GM21526 (cell line): ENCODE results near the gene LDLRAD4.

Experiments
- ATAC-seq: cut with Tn5 transposase; IDR thresholded peaks from one replicate; pipeline ENCODE4 v1.9.1; 2021; ENCODE audit warnings: moderate library complexity; ENCODE audit not compliant: unreplicated experiment, low FRiP score

LDLRAD4 gene

DNA sequence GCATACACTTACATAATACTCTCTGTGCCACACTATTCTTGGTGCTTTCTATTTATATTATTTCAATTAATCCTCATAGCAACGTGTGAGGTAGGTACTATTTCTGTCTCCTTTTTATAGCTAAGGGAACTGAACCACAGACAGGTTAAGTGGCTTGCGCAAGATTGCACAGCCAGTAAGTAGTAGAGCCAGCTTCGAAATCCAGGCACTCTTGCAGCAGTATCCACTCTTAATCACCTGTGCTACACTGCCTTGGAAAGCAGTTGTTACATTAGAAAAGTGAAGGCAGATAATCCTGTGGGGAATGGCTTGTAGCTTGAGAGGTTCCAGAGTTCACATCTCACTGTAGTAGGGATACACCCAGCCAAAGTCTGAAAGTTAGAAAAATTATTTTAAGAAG lies 198.3 kb downstream of the LDLRAD4 start:
- no peak for ATAC-seq

DNA sequence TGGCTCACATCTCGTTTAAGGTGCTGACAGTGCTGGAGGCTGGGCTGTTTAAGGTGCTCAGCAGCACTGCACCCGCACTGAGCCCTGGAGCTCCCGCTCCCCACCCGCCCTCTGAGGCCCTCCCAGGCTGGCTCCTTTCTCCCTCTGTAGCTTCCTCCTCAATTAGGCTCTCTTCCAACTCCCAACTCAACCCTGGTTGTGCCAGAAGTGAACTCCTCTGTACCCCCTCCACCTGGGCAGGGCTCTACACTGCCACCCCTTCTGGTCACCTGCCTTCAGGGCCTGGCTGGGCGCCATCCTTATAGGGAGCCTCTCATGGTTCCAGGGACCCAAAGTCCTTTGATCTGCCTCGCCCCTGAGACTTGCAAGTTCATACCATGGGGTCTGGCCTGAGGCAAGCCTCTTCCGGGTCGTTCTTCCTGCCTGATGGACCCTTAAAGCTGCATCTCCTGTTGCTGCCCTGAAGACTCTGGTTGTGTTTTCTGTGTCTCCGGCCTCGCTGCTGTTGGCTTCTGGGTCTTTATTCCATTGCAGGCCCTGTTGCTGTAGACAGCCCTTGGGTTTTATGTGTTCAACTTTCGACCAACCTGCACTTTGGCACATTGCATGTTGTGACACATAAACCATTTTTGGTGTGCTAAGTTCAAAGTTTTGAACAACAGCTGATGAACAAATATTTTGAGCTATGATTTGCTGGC lies 199.6 kb downstream of the LDLRAD4 start:
- ATAC-seq: no peak

DNA sequence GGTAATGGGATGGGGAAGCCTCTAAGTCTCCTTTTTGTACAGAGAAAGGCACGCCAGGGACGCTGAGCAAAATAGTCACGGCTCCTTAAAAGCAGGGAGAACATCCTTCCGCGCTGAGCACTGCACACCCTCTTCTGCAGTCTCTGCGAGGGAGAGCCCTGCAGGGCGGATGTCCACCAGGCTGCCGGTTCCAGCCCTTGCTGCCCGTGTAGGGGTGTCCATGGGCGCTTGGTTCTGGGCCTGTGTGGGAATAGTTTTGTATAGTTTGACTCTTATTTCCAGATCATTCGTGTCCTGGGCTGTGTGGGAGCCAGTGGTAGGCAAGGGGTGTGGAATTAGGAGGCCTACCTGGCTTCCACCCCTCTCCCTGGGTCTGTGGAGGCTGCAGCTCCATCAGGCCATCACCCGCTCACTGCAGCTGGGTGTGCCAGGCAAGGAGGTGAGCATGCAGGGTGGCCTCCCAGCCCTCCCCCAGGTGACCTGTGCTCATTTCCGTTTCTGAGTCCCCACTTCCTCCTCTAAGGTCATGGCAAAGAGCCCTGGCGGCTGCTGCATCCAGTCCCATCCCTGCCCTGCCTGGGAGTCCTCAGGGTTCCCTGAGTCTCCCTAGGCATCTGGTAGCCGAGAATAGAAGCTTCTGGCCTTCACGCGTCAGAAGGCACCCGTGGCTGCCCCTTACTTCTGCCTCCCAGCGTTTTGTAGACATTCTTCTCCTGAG lies 202.6 kb downstream of the LDLRAD4 start:
- ATAC-seq: no peak

DNA sequence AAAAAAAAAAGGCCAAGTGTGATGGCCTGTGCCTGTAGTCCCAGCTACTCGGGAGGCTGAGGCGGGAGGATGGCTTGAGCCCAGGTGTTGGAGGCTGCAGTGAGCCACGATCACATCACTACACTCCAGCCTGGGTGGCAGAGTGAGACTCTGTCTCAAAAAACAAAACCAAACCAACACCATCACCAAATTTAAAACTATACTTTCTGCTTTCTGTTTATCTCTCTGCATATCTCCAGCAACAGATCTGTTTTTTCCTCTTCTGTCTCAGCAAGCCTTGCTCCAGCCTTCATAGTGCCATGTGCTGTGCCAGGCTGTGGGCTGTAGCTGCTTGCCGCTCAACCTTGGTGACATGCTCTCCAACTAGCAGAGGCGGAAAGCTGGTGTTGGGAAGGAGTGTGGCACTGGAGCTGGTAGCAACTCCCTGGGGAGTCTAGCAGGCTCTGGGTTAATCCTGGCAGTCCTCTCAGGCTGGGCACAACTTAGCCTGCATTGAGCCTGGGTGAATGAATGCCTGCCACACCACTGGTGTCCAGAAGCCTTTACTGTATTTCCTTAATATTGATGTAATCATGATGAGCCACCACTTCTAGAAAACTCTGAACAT lies 204.1 kb downstream of the LDLRAD4 start:
- ATAC-seq: no peak

DNA sequence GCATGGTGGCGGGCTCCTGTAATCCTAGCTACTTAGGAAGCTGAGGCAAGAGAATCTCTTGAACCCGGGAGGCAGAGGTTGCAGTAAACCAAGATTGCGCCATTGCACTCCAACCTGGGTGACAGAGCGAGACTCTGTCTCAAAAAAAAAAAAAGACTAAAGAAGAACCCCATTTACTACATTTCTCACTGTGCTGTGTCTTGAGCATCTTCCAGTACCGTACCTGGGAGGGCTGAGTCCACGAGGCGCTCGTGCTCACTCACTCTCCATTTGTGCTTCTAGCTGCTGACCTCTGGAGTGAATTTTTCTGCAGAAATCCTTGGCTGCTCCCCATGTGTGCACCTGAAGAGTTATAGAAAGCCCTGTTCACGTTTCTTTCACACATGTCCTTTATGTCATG lies 204.8 kb downstream of the LDLRAD4 start:
- ATAC-seq: no peak

DNA sequence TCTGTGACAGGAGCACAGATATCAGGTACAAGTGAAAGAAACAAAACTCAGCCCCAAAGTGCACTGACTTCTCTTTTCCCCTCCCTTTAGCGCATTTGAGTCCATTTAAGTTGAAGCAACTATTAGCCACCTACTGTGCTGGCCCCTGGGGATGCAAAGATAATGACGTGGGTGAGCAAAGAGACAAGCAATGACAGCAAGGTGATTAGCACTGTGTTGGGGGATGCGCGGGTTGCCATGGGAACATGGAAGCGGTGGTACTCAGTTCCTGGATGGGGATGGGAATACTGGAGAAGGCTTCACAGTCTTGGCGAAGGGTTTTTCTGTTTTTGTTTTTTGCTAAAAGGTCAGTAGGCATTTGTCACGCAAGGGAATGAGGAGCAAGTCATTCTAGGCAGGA lies 205.8 kb downstream of the LDLRAD4 start:
- ATAC-seq: no peak

DNA sequence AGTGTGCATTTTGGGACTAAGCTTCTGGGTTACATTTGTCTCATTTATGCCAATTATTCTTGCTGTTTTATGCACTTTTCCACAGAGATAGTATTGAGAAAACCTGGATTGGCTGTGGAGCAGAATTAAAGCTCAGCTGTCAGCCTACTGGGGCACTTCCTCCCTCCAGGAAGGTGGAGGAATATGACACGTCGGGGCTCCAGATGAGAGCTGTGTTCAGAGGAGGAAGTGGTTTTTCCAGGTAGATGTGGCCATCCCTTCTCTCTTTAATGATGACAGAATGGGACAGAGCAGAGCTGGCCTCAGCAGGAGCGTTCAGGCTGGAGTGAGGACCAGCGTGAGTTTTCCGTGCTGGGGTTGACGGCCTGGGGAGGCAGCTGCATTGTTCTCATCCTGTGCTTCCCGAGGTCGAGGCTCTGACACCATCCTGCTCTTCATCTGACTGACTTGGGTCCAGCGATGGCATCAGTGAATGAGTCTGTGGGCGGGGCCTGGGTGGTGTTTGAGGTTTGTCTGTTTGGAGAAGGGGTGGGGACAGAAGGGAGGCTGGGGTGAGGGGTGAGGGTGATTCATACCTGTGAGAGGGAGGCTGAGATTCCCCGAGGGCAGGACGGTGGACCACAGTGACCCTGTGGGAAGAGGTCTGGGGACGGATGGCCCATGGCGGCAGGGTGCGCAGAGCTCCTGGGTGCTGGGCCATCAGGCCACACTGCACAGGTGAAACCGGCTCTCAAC lies 207.0 kb downstream of the LDLRAD4 start:
- ATAC-seq: no peak

DNA sequence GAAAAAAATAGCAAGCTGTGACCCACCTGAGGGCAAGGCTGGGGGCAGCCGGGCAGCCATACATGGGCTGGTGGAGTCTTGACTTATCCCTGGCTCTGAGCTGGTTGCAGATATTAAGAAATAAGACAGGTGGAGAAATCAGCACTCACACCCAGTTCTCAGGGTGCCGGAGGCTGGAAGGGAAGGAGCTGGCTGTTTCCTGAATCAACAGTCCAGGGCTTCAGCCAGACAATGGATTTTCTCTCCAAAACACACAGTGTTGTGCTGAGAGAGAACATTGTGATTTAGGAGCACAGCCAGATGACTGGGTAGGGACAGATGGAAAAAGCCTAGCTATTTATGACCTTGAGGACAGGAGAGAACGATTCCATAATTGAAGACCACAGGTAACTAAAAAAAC lies 208.8 kb downstream of the LDLRAD4 start:
- no peak for ATAC-seq

DNA sequence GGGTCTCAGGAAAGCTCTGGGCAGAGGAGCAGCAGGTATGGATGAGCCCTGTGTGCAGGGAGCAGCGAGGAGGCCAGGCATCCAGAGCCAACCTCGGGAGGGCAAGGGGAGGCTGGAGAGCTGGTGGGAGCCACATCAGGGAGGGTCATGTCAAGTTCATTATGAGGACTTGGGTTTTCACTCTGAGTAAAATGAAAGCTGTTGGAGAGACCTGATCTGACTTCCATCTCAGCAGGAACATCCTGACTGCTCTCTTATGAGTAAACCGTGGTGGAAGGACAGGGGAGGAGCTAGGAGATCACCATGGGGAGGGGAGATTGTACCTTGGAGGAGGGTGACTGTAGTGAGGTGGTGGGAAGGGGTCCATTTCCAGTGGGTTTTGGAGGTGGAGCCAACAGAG lies 209.8 kb downstream of the LDLRAD4 start:
- ATAC-seq: no peak

DNA sequence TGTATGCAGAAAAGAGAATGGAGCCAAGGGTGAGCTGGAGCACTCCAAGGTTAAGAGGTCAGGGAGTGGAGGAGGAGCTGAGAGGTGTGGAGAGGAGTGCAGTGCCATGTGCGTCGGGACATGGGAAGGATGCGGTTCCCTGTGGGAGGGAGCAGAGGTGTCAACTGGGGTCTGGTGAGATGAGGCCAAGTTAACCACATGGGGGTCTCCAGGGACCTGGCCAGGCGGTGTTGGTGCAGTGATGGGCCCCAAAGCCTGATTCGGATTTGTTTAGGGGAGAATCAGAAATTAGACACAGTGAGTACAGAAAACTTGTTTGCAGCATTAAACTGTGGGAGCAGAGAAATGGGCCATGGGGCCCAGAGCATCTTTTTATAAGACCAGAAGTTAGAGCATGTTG lies 210.5 kb downstream of the LDLRAD4 start:
- ATAC-seq: no peak

DNA sequence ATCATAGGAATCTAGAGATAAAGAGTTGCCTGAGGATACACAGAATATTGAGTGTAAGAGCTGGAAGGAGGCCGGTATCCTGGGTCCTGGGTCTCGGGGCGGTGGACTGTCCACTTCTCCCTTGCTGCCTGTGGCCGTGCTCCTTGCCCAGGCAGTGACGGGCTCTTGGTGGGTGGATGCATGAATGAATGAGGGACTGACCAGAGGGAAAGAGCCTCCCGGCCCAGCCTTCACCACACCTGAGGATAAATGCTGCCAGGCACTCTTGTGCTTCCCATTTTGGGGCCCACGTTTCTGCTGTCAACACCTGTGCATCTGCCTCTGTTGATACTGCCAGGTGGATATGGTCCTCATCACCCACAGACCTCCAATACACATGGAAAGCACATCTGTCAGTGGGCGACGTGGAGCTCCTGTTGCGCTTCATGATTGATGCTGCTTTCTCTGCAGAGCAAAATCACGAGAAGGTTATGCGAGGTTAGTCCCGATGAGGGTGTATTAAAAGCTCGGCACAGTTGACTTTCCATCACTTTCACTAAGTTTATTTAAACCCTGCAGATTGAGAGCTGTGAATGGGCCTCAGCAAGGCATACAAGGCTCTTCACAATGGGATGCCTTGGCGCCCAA lies 211.4 kb downstream of the LDLRAD4 start:
- ATAC-seq: no peak

DNA sequence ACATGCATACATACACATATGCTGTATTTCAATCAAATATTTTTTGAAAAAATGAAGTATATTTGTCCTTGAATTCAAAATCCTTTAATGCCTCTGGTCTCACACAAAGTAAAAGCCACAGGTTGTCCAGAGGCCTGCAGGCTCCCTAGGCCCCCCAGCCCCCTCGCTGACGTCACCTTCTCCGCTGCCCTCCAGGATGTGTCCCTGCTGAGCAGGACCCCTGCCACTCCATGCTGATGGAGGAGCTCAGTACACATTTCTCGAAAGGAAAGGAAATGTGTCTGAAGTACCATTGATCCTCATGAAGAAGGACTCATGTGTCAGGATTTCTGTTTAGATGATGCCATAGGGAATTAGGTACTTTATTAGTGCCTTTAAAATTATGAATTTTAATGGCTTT lies 212.1 kb downstream of the LDLRAD4 start:
- no peak for ATAC-seq

DNA sequence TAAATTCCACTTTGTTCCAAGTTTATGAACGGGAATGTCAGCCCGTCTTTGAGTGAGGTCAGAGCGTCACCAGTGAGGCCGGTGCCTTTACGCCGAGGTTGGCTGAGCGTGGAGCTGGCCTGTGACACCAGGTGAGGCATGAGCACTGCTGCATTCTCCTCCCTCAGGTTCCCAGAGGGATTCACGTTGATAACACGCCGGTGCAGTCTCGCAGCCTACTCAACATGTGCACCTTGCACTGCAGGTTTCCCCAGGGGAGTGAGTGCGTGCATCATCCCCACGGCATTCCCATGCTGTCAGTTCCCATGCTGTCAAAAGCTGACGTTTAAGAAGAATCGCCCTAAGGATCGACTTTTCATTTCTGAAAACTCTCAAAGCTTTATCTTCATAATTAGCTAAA lies 213.3 kb downstream of the LDLRAD4 start:
- ATAC-seq: no peak

DNA sequence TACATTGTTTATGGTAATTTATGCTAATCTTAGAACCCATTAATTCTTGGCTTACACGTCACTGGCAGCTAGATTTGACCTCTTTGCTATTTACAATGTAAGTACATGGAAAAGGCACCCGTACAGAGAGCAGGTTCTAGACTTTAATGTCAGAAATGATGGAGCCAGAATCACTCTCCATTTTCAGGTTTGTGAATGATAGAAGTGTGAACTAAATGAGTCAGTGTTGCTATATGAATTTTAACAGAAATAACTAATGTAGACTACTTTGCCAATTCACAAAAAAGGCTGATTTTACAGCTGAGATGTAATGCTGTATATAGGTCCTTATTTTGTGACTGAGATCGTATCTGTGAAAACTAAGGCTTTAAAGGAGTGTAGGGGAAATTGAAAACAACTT lies 214.6 kb downstream of the LDLRAD4 start:
- no peak for ATAC-seq

DNA sequence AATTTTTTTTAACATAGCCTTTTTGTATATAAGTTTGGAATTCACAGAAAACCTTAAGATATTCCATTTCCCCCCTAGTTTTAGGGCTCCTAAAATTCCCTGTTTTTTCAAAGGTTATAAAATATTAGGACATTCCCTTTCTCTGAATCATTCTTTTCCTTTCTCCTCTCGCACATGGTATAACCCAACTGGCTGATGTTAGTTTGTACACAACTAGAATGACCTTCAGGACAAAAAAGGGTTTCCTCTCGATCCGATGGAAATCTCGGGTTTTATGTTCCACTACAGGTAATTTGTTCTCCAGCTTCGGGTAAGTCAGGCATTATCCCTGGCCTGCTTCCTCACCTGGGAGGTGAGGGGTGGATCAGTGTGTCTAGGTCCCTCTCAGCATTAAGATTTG lies 215.1 kb downstream of the LDLRAD4 start:
- no peak for ATAC-seq

DNA sequence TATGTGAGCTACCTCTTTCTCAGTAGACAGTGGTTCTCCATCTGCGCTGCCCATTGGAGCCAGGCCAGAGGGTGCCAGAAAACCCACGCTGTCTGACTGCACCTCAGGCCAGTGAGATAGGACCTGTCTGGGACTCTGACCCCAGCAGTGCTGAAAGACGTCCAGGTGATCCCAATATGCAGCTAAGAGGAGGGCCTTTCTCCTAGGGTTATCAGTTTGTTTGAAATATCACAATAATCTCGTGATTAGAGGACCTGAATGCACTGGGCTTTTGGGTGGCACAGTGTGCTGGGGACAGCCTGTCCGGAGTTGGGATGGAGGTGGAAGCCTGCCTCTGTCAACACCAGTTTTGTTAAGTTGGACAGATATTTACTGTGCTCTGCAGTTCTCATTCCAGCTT lies 216.3 kb downstream of the LDLRAD4 start:
- ATAC-seq: no peak

DNA sequence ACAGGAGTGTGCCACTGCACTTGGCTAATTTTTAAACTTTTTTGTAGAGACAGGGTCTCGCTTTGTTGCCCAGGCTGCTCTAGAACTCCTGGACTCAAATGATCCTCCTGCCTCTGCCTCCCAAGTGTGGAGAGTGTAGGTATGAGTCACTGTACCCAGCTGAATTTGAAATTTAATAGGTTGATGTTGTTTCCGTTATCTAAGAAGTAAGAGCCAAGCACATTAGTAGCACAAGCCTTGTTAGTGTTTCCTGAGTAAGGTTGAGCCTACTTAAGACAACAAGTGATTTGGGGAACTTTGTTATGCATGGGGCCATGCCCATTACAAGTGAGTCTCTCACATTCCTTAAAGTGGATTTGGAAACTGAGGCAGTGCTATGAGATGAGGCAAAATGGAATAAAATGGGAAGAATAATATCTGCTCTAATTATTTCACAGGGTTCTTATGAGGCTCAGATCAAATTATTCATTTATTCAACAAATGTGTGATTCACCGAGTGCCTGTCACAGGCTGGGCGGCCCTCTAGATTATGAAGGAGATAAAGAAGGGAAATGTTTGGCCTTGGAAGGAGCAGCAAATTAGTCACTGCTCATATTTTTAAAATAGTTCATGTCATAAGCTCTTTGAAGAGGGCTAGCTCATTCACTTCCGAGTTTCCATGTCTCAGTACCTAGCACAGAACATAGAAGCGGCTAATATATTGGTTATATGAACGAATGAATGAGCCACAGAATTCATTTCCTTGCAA lies 217.2 kb downstream of the LDLRAD4 start:
- no peak for ATAC-seq

DNA sequence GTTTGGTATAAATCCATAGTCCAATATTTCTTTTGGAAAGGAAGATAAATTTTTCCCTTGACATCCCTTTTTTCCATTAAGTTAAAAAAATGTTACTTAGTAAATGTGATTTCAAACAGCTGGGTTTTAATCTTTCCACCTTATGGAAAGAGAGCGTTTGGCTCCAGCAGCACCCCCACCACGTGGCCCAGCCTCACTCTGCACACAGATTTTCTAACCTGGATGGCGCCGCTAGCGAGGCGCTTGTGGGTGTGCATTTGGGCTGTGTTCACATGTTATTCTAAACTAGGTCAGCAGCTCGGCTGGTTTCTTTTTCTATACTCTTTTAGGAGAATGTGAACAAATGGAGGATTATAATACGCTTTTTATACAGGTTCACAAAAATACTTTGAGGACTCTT lies 218.0 kb downstream of the LDLRAD4 start:
- ATAC-seq: no peak

DNA sequence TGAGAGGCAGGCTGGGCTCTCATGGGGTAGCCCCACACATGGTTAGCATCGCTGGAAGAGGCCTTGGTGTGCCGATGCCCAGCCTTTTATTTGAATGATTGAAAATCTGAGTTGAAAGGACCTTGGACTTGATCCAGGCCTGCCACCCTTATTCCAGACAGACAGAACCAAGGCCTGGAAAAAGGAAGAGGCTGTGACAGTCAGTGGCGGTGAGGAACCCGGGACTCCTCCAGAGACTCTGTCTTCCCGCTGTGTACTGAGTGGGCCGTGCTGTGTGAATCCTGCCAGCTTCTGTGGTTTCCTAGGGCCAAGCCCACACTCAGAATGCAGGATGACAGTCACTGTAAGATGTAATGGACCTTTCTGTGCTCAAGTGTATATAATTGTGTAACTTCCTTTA lies 218.5 kb downstream of the LDLRAD4 start:
- no peak for ATAC-seq

DNA sequence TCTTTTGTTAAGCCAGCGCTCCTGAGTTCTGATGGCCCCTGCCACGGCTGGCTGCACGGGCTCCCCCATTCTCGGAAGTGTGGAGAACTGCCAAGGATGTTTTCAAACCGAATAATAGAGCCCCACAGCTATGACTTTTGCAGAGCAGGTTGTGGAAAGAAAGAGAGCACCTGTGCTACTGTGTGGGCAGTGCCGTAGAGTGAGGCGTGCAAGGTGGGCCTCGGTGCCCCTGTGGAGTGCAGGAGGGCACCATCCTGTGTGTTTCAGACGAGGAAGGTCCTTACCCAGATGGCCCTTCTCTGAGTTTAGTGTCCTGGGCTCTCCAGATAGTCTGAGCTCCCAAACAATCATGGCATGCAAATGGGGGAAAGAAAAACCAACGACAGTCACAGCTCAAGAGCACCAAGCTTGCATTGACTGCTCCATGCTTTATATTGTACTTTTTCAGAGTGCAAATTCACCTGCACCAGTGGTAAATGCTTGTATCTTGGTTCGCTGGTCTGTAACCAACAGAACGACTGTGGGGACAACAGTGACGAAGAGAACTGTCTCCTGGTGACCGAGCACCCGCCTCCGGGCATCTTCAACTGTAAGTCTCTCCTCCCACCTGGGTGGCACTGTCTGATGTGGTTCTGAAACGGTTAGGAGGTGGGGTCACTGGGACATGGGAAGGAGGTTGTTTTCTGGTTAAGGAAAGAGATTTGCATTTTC lies 219.4 kb downstream of the LDLRAD4 start:
- ATAC-seq: no peak
